Activated T-helper 9 cell treated with anti-CD3 and anti-CD28 coated beads, Interleukin-2, amount 50 U/mL, for 16 hours (primary cell): ENCODE results near the gene POU2F1.

ENCODE experiments used
- DNase-seq: peaks from one replicate; pipeline ENCODE4 v3.0.0-alpha.2; 2020; ENCODE audit warnings: low read depth

POU2F1 gene

GRCh38 chr1:167220537-167221125 lies at the start of gene POU2F1:
POU2F1 (plus strand) TSS chr1:167220886; CDS start chr1:167220898, 12 bp downstream.
- peak; percentile 99 for DNase-seq

DNA sequence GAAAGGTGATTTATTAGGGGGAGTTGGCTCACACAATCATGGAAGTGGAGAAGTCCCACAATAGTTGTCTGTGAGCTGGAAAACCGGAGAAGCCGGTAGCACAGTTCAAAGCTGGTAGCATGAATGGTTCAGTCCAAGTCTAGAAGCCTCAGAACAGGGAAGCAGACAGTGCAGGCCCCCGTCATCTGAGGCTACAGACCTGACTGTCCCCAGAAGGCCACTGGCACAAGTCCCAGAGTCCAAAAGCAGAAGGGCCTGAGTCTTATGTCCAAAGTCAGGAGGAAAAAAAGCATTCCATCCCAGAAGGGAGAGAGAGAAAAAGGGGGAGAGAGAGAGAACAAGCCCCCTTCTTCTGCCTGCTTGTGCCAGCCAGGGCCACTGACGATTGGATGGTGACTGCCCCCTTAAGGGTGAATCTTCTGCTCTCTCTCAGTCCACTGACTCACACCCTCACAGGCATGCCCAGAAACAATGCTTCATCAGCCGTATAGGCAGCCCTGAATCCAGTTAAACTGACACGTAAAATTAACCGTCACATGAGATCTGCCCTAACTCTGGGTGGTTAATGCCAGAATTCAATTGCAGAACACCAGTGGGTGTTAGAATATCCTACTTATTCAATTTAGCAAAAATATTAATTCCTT lies 49.3 kb upstream of the POU2F1 start:
- DNase-seq: no peak

DNA sequence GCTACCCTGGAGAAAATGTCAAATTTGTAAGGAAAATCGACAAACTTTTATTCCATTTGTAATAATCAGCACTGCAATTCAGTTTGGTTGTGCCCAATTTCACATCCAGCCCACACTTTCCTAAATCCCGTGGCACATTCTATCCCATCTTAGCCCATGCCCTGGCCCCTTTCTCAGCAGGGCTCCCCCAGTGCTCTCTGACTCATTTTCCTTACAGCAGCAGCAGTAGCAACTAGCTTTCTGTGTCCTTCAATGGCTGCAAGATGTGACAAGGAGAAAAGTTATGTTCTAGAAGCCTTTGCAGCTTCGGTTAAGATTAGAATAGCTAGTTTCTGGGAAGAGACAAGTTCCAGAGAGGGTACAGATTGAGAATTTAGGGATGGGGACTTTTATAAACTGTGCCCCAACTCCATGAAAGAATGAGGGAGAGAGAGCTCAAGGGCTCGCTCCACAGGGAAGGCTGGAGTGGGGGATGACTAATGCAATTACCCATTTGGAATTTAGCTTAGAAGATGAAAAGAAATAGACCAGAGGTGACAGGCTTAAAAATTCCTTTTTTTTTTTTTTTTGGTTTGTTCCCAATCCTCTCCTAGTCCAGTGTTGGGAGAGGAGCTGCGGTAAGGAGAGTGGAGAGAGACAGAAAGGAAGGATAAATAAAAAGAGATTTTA lies 47.0 kb upstream of the POU2F1 start:
- DNase-seq: no peak

- DNase-seq: no peak
These were observed 44.8 kb upstream of the POU2F1 start for GRCh38 chr1:167175901-167176300.

DNA sequence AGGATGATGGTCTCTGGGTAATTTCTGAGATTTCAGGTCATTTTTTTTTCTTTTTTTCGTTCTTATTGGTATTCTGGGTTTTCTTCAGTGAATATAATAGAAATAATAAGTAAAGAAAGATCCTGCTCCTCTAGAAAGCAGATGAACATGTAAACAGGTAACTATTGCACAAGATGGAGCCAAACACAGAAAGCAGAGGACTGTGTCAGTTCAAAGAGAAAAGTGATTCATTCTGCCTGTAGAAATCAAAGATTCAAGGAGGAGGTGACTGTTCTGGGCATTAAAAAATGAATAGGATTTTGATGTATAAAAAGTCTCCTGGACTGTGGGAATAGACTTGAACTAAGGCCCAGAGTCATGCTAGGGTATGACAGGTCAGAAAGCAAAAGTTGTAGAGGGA lies 41.9 kb upstream of the POU2F1 start:
- DNase-seq: no peak

DNA sequence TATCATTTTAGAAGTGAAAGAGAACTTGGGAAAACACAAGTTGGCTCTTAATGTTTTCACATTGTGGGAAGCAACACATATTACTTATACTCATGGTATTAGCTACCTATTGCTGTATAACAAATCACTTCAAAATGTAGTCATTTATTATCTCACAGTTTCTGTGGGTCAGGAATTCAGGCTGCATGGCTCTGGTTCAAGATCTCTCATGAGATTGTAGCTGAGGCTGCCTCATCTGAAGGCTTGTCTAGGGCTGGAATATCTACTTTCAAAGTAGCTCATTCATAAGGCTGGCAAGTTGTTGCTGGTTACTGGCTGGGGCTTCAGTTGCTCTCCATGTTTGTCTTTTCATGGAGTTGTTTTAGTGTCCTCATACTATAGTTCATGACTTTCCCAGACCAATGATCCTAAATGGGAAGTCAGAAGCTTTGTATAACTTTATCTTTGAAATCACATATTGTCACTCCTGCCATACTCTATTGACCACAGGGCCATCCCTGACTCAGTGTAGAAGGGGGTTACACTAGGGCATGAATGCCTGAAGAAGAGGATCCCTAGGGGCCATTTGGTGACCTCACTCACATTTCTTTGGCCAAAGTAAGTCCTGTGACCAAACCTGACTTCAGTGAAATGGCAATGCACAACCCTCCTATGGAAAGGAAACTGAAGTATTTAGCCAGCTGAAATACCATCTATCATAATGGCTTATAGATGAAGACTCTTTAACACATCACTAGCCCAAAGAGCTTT lies 37.9 kb upstream of the POU2F1 start:
- DNase-seq: no peak

GRCh38 chr1:167184081-167184480 lies 36.6 kb upstream of the POU2F1 start:
- DNase-seq: no peak

GRCh38 chr1:167185062-167185461 lies 35.6 kb upstream of the POU2F1 start:
- DNase-seq: no peak

DNA sequence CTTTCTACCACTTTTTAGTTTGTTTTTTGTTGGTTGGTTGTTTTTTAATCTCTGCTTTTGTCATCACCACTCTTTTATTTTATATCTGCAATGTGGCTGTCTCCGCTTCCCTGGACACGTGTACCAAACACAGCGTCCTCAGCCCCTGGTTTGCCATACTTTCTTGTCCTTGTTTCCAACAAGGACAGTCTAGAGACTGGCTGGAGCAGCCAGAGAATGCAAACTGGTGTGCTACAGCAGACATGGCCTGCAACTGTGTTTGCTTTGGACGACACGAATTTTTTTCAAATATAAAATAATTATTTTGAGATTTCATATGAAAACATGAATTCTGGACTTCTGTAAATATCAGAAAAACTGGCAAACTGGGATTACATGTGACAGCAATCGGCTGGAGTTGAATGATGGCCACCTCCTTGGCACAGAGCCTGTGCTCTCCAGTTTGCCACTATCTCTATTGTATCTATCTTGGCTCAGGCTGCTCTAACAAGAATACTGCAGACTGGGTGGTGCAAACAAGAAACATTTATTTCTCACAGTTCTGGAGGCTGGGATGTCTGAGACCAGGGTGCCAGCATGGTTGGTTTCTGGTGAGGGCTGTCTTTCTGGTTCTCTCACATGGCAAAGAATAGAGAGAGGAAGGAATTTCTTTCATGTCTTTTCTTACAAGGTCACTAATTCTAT lies 34.6 kb upstream of the POU2F1 start:
- no peak for DNase-seq

DNA sequence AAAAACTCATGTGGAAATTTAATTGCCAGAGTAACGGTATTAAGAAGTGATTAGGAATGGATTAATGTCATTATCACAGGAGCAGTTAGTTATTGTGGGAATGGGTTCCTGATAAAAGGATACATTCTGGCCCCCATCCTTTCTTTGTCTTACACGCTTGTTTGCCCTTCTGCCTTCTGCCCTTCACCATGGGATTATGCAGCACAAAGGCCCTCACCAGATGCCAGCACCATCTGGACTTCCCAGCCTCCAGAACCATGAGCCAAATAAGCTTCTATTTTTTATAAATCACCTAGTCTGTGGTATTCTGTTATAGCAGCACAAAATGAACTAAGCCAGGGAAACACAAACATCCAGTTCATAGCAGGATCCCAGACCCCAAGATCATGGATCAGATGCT lies 33.9 kb upstream of the POU2F1 start:
- no peak for DNase-seq

GRCh38 chr1:167190747-167191237 lies 29.9 kb upstream of the POU2F1 start:
- no peak for DNase-seq

- no peak for DNase-seq
These were observed 28.7 kb upstream of the POU2F1 start for GRCh38 chr1:167191958-167192357.

DNA sequence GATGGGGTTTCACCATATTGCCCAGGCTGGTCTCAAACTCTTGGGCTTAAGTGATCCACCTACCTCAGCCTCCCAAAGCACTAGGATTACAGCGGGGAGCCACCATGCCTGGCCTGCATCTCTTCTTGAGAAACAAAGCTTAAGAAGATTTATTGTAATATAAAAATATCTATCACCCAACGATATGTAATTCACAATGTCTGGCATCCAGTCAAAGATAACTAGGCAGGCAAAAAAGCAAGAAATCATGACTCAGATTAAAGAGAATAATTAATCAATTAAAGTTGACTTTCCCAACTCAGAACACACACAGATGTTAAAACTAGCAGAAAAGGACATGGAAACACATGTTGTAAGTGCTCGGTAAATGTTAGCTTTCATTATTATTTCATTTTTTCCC lies 26.5 kb upstream of the POU2F1 start:
- no peak for DNase-seq

DNA sequence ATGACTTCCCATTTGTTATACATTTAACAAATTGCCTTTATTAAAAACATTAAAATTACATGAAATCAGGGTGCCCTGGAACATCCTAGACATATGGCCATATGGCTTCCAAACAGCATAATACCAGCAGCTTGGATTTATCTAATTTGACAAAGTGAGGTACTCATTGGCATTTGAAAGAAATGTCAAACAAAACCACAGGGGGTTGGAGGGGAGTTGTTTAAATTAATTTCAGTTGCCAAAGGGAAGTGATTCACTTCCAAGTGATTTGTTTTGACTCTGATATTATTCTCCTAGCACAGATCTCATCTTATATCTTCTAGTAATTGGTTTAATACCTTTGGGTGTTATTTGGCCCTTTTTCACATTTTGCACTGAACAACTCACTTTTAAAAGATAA lies 24.5 kb upstream of the POU2F1 start:
- DNase-seq: no peak

DNA sequence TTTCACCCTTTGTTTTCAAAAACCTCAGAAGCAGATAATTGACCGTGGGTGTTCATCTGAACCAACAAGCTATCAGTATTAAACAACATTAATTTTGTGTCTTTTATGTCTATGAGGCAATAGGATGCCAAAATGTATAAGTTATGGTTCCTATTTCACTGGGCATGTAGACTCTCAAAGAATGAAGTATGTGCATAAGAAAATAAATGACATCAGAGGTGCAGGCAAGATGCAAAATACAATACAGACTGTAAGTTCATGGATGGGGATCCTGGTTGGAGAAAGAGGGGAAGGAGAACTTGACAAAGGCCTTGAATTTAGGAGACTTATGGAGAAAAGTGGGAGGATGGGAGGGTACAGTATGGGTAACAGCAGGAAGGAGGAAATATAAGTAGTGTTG lies 23.4 kb upstream of the POU2F1 start:
- DNase-seq: no peak

GRCh38 chr1:167197692-167198091 lies 23.0 kb upstream of the POU2F1 start:
- DNase-seq: no peak

GRCh38 chr1:167198518-167199133 lies 22.1 kb upstream of the POU2F1 start:
- DNase-seq: no peak

DNA sequence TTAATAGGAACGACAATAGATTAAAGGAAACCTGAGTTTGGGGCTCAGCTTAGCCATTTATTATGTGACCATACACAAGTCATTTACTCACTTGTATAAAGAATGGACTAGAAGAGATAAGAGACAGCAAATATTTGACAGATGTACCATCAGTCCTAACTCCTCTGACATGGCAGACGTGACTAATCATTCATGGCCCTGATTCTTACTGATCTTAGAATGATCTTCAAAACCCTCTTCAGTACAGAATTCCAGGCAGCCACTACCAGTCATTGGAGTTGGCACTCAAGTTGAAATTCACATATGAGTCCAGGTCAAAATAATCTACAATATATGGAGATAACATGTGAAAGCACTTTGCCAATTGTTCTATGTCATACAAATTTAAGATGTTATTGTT lies 21.0 kb upstream of the POU2F1 start:
- no peak for DNase-seq

DNA sequence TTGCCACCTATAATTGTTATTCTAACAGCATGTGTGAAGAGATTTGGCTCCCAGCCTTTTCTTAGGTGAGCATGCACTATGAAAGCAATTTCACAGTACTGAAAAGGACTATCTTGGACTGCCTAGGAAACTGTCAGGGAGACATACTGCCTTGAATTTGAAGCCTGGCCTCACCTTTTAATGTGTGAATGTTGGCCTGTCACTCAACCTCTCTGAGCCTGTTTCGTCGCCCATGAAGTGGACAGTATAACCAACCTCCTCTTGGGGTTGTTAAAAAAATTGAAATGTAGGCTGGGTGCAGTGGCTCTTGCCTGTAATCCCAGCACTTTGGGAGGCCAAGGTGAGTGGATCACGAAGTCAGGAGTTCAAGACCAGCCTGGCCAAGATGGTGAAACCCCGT lies 20.4 kb upstream of the POU2F1 start:
- DNase-seq: no peak

DNA sequence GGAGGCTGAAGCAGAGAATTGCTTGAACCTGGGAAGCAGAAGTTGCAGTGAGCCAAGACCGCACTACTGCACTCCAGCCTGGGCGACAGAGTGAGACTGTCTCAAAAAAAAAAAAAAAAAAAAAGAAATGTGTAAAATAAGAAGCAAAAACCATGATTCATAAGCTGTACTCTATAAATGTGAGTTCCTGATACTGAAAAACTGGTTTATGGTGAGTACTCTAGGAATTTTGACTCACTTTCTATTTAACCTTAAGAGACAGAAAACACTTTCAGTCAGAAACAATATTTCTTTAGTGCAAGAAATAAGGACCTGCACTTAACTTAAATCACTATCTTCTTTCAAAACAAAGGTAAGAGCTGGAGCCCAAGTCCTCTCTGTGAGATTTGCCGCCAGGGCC lies 19.9 kb upstream of the POU2F1 start:
- no peak for DNase-seq

GRCh38 chr1:167202049-167202448 lies 18.6 kb upstream of the POU2F1 start:
- no peak for DNase-seq
